Gastrocnemius medialis (tissue), 4 donors: ENCODE results near the gene CNTD1.

Experiments used
- CTCF ChIP-seq, 5 experiments: fragments of 450-650 bp in 3 of 5; fragments of 200-600 bp in 2 of 5; sonication (generic) in 2 of 5; IDR thresholded peaks in 4 of 5; conservative IDR thresholded peaks in 1 of 5; 1 replicate in 4 of 5; 2 replicates in 1 of 5; pipeline ENCODE4 v1.5.1; 2016 to 2019; ENCODE audit warnings: antibody characterized with exemption in 5 of 5, mild to moderate bottlenecking in 3 of 5, moderate library complexity in 3 of 5
- POLR2A ChIP-seq, 2 donors: fragments of 450-650 bp; IDR thresholded peaks; one replicate each; pipeline ENCODE4 v1.6.1; 2017; ENCODE audit warnings: antibody characterized with exemption in 2 of 2, mild to moderate bottlenecking in 2 of 2, moderate library complexity in 2 of 2

DNA sequence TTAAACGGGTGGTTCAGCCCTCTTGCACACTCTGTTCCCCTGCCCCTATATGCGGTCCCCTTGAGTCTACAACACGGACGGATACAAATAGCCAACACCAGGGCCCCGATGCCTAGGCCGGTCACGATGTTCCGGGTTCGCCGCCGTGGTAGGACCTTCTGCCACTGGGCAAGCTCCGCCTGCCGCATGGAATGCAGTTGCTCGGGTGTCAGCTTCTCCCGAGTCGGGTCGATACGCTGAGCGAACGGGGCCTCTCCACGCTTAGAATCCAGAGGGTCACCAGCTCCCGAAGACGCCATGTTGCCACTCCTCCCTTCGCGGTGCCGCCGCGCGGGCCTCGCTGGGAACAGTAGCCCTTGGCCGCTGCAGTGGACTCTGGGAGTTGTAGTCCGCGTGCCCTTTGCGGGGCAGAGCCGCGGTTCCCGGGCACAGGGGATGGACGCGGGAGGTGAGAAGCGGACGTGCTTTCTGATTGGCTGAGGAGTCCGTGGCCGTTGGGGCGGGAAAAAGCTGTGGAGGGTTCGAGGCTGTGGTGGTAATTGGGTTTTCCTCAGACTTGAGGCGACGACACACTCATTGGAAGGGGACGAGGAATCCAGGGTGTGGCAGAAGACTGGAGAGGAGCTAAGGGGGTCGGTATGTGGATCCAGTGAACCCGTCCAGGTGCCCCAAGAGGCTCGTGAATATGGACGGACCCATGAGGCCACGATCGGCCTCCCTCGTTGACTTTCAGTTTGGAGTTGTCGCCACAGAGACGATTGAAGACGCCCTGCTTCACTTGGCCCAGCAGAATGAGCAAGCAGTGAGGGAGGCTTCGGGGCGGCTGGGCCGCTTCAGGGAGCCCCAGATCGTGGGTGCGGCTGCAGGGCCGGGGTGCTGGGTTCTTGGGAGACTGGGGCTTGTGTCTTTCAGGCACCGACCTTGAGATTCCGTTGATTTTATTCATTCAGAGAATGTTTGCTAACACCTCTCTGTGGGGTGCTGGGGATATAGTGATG, at the start of gene CNTD1, which contains the start of gene COA3:
- TF ChIP-seq CTCF (IDR thresholded peaks at IDR 0.05 in 4 of 5, conservative IDR thresholded peaks at IDR 0.05 in 1 of 5) (peak in 1 of 5 experiments; percentile 19), POLR2A (IDR thresholded peaks at IDR 0.05) (no peak)
